Choroid plexus epithelial cell (primary cell): ENCODE measurements around the gene COQ9.

Source experiments
- DNase-seq: peaks from one replicate; pipeline ENCODE4 v3.0.0-alpha.2; 2010; ENCODE audit warnings: low read depth
- H3K4me3 ChIP-seq: 2 replicates; pipeline ENCODE4 v1.5.1; 2011; ENCODE audit warnings: low read depth, mild to moderate bottlenecking, control low read depth, low read length, moderate library complexity
- TF ChIP-seq, protein P1 (sequence below): conservative IDR thresholded peaks from 2 replicates; pipeline ENCODE4 v1.5.1; 2011; ENCODE audit warnings: low read depth, mild to moderate bottlenecking, control low read depth, inconsistent platforms, low read length, moderate library complexity

The COQ9 gene

DNA sequence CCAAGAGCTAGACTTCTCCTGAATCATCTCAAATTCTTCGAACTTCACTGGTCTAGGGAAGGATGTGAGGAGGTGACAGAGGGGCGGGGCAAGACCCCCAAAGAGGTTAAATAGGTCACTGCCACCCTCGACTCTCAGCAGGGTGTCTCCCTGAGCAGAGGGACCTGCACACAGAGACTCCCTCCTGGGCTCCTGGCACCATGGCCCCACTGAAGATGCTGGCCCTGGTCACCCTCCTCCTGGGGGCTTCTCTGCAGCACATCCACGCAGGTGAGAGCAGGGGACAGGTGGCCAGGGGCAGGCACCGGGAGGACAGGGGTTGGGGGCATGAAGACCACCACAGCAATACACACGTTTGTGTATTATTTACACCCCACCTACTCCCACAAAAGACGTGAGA is 33.5 kb upstream of the COQ9 start:
- no peak overlapping the region for H3K4me3 ChIP-seq
- TF ChIP-seq, protein P1, sequence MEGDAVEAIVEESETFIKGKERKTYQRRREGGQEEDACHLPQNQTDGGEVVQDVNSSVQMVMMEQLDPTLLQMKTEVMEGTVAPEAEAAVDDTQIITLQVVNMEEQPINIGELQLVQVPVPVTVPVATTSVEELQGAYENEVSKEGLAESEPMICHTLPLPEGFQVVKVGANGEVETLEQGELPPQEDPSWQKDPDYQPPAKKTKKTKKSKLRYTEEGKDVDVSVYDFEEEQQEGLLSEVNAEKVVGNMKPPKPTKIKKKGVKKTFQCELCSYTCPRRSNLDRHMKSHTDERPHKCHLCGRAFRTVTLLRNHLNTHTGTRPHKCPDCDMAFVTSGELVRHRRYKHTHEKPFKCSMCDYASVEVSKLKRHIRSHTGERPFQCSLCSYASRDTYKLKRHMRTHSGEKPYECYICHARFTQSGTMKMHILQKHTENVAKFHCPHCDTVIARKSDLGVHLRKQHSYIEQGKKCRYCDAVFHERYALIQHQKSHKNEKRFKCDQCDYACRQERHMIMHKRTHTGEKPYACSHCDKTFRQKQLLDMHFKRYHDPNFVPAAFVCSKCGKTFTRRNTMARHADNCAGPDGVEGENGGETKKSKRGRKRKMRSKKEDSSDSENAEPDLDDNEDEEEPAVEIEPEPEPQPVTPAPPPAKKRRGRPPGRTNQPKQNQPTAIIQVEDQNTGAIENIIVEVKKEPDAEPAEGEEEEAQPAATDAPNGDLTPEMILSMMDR = no peak
- no peak for DNase-seq

DNA sequence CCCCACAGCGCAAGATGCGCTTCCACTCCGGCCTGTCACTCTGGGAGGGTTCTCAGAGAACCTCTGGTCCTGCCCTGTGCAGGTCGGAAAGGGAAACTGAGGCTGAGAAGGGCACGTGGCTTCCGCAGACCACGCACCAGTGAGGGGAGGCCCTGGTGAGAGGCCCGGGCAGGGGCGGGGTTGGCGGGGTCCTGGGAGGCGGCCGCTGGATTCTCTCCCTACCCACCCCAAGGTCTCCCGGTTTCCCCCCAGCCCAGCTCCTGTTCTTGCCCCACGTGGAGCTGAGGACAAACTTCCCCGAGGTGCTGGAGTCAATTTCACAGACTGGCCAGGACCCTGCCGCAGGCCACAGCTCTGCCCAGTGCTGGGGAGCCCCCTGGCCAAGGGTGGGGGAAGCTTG is 31.2 kb upstream of the COQ9 start:
- DNase-seq = no peak
- no peak overlapping the region for H3K4me3 ChIP-seq
- TF ChIP-seq, protein P1 = no peak

DNA sequence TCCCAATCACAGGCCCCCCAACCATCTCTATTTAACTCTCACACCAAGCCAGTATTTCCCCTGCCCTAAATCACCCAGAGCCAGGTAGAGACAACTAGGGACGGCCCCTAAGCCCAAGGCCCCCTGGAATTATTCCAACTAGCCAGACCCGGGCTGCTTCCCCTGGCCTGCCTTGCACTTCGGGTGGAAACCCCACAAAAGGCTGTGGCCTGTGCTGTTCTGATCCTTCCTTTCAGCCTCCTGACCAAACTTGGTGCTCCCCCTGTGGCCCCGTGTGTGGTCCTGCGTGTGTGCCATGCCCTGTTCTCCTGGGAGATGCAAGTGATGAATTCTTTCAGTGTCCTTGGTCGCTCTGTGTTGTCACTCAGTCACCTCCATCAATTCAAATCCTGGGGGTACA is 27.8 kb upstream of the COQ9 start:
- TF ChIP-seq, protein P1 = no peak
- H3K4me3 ChIP-seq = no peak overlapping the region
- DNase-seq = no peak

DNA sequence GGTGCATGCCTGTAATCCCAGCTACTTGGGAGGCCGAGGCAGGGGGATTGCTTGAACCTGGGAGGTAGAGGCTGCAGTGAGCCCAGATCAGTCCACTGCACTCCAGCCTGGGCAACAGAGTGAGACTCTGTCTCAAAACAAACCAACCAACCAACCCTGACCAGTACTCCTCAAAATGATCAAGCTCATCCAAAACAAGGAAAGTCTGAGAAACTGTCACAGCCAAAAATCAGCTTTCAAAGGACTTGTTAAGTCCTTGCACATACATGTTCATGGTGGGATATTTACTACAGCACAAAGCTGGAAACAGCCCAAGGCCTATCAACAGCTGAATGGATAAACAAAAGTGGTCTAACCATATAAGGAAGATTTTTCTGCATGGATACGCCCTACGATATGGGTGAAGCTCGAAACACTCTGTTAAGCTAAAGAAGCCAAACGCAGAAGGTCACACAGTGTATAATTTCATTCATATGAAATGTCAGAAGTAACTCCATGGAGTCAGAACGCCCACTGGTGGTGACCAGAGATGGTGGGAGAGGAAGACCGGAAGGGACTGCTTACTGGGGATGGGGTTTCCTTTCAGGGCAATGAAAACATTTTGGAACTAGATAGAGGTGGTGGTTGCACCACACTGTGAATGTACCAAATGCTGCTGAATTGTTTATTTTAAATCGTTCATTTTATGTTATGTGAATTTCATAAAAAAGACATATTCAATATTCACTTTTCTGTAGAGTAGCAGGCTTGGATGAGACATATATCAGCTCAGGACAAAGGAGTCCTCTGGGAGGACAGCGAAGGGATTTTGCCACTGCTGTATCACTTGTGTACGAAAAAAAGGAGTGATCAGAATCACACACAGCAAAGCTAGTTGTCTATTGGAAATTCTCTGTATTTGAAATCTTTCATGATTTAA is 25.0 kb upstream of the COQ9 start:
- TF ChIP-seq, protein P1 = peak; percentile 92
- no peak overlapping the region for H3K4me3 ChIP-seq
- DNase-seq = peak; percentile 82

DNA sequence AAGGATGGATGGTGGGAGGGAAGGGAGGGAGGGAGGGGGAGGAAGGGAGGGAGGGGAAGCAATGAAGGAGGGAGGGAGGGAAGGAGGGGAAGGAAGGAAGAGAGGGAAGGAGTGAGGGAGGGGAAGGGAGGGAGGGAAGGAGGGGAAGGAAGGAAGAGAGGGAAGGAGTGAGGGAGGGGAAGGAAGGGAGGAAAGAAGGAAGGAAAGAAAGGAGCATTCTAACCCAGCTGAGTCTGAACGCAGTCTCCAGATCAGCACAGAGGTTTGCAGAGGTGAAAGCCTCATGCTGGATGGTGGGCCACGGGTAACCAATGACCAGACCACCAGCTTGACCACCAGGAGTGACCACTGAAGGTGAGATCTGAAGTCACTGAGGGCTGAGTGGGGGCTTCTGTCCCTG is 24.1 kb upstream of the COQ9 start:
- TF ChIP-seq, protein P1 = no peak
- no peak overlapping the region for H3K4me3 ChIP-seq
- no peak for DNase-seq

DNA sequence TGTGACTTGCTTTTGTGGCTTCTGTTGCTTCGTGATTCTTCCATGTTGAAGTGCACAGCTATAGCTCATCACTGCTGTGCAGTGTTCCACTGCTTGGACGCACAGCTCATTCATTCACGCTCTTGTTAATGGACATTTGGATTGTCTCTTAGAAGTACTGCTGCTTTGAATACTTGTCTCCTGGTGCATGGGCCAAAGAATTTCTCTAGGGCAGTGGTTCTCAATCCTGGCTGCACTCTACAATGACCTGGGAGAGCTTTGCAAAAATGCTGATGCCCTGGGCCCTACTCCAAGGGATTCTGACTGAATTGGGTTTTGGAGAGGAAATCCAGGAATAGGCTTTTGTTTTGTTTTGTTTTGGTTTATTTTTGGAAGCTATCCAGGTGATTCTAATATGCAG is 22.7 kb upstream of the COQ9 start:
- no peak for DNase-seq
- TF ChIP-seq, protein P1 = no peak
- H3K4me3 ChIP-seq = no peak overlapping the region

DNA sequence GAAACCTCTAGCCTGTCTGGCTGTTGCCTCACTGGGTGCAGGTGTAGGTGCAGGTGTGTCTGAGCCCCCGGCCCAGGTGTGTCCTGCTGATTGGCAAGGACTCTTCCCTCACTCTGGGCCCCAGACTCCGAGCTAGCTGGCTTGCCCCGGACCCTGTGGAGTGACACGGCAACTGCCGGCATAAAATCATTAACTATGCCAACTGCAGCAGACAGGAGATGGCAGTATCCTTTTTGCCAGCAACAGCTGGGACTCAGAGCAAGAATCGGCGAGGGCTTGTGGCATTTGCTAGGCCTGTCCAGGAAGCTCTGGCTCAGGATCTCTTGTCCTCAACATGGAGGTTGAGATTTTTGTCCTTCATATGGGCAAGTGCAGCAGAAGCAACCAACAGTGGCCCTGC is 20.9 kb upstream of the COQ9 start:
- H3K4me3 ChIP-seq = no peak overlapping the region
- TF ChIP-seq, protein P1 = no peak
- no peak for DNase-seq
